Sigmoid colon (tissue), 7 donors: ENCODE measurements around the gene RNF223. TPM values are rescaled to one million over a fixed set of nuclear protein-coding genes. Genes with fewer than 3 reads are reported as not detected.

Source experiments
- DNase-seq: peaks from one replicate; pipeline ENCODE4 v3.0.0-alpha.2; 2019
- H3K27ac ChIP-seq, 4 donors: fragments of 200-600 bp; sonication (generic); one replicate each; pipeline ENCODE4 v1.5.1; 2016 to 2019; ENCODE audit warnings: mild to moderate bottlenecking in 1 of 4
- H3K27me3 ChIP-seq, 3 donors: fragments of 200-600 bp; sonication (generic); one replicate each; pipeline ENCODE4 v1.5.1; 2019; ENCODE audit warnings: mild to moderate bottlenecking in 1 of 3
- H3K36me3 ChIP-seq, 4 donors: fragments of 200-600 bp; sonication (generic); one replicate each; pipeline ENCODE4 v1.5.1; 2016 to 2019
- H3K4me1 ChIP-seq, 4 donors: fragments of 200-600 bp; sonication (generic); one replicate each; pipeline ENCODE4 v1.5.1; 2017 to 2019
- H3K4me3 ChIP-seq, 4 donors: fragments of 200-600 bp; sonication (generic); one replicate each; pipeline ENCODE4 v1.5.1; 2017 to 2019; ENCODE audit warnings: mild to moderate bottlenecking in 2 of 4, moderate library complexity in 1 of 4
- H3K9me3 ChIP-seq, 4 donors: fragments of 200-600 bp in 3 of 4; sonication (generic) in 3 of 4; one replicate each; pipeline versions ENCODE4 v1.5.1 to v1.6.1; 2013 to 2019
- EP300 ChIP-seq, 4 donors: sonication (generic); formaldehyde crosslinking; IDR thresholded peaks; one replicate each; pipeline ENCODE4 v1.6.1; 2017; ENCODE audit warnings: antibody characterized with exemption in 4 of 4
- POLR2A ChIP-seq, 2 donors: fragments of 450-650 bp; IDR thresholded peaks; one replicate each; pipeline ENCODE4 v1.6.1; 2016; ENCODE audit warnings: antibody characterized with exemption in 2 of 2, mild to moderate bottlenecking in 2 of 2, moderate library complexity in 2 of 2
- POLR2AphosphoS5 ChIP-seq, 4 donors: sonication (generic); formaldehyde crosslinking; IDR thresholded peaks; one replicate each; pipeline ENCODE4 v1.6.1; 2017; ENCODE audit warnings: antibody characterized with exemption in 4 of 4
- WGBS, 2 donors: extraction: QIAGEN DNeasy Blood & Tissue Kit; methylation state at CpG; one replicate each; pipeline ENCODE4 v1.1.7; 2013; 5-methylcytosine and 5-hydroxymethylcytosine counted together
- intact Hi-C: fragments of 100-400 bp; cut with DNase I; formaldehyde crosslinking; loops from one replicate; pipeline ENCODE4 v1.15.1; 2023
- polyA plus RNA-seq, 3 donors: library from polyadenylated mRNA; stranded (reverse); fragments of 200-250 nt; gene quantifications; one replicate each; pipeline ENCODE4 v1.2.3, GENCODE V29; 2013
- total RNA-seq, 4 donors: library from RNA; depleted of rRNA; stranded (reverse); fragments of >200 nt; gene quantifications; one replicate each; pipeline ENCODE4 v1.1.0, GENCODE V29; 2016
- TF ChIP-seq, protein P1 (sequence below), 4 experiments: fragments of 450-650 bp in 3 of 4; fragments of 200-600 bp in 1 of 4; IDR thresholded peaks; one replicate each; pipeline ENCODE4 v1.5.1; 2016 to 2019; ENCODE audit warnings: antibody characterized with exemption in 4 of 4, mild to moderate bottlenecking in 3 of 4, moderate library complexity in 2 of 4
- donor health status: healthy with polysubstance abuse.
- donor health status: Bipolar disorder and iron deficiency.
- donor health status: healthy.

RNF223 gene
- total and polyA plus RNA-seq, 7 donors = 0.60 to 3.7 (median 1.9) TPM; not detected in 4

DNA sequence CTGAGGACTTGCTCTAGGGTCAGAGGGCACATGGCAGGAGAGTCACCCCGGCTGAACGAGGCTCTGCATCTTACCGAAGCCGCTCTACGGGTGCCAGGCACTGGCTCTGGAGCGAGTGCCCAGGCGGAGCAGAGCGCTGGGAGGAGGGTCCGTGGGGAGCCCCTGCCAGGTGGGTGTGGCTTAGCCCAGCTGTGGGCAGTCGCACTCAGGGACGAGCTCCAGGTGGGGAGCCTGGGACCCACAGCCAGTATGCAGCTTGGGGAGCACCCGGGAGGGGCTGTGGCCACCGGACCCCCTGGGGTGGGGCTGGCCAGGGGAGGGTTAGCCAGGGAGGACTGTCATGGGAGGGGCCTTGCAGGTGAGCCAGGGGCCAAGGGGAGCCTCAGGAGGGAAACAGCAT is 50.4 kb downstream of the RNF223 start:
- no peak for DNase-seq
- H3K4me1 ChIP-seq = peaks cover 0 to 23% (median 23%) of the 10 kb centered on the region in 4 donors
- WGBS, 2 donors = 72 to 77% methylated on average over 13 of the region's 13 CpGs
- no peaks in the 10 kb centered on the region for H3K36me3 ChIP-seq
- H3K27me3 ChIP-seq = peaks cover 0 to 4% (median 0%) of the 10 kb centered on the region in 3 donors
- no peak overlapping the region for H3K4me3 ChIP-seq
- no peaks in the 10 kb centered on the region for H3K9me3 ChIP-seq
- no peak overlapping the region for H3K27ac ChIP-seq
- TF ChIP-seq POLR2A (IDR thresholded peaks at IDR 0.05) (no peak), POLR2AphosphoS5 (IDR thresholded peaks at IDR 0.05) (no peak), EP300 (IDR thresholded peaks at IDR 0.05) (no peak)
- TF ChIP-seq, protein P1, sequence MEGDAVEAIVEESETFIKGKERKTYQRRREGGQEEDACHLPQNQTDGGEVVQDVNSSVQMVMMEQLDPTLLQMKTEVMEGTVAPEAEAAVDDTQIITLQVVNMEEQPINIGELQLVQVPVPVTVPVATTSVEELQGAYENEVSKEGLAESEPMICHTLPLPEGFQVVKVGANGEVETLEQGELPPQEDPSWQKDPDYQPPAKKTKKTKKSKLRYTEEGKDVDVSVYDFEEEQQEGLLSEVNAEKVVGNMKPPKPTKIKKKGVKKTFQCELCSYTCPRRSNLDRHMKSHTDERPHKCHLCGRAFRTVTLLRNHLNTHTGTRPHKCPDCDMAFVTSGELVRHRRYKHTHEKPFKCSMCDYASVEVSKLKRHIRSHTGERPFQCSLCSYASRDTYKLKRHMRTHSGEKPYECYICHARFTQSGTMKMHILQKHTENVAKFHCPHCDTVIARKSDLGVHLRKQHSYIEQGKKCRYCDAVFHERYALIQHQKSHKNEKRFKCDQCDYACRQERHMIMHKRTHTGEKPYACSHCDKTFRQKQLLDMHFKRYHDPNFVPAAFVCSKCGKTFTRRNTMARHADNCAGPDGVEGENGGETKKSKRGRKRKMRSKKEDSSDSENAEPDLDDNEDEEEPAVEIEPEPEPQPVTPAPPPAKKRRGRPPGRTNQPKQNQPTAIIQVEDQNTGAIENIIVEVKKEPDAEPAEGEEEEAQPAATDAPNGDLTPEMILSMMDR (IDR thresholded peaks at IDR 0.05) = no peak
- intact Hi-C loops = loop anchor here (5.0 kb wide), 2 partner anchors 39 to 94 kb away; partner anchors contain the start of gene C1orf159

DNA sequence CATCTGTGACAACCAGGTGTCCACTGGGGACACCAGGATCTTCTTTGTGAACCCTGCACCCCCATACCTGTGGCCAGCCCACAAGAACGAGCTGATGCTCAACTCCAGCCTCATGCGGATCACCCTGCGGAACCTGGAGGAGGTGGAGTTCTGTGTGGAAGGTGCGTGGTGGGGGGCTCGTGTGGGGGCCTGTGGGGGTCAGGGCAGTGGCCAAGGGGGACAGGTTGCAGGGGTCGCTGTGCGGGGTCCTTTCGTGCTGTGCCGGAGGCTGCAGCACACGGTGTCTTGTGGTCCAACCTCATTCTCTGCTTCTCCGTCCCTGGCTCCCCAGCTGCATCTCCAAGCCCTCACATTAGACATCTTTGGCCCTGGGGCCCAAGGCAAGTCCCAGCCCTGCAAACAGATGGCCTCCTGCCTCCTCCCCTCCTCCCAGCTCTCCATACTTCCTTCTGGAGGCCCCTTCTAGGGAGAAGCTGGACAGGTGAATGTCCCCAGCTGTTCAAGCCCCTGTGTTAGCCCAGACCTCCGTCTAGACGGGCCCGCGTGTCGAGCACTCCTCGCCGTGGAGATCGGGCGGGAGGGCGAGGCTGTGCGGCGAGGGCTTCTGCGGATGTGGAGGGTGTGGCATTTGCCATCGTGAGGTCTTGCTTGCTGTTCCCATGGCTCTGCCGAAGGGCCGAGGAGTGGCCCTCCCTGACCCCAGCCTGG is 51.6 kb downstream of the RNF223 start:
- 83 to 90% methylated on average over 27 of the region's 27 CpGs for WGBS, 2 donors
- no peaks in the 10 kb centered on the region for H3K36me3 ChIP-seq
- H3K27ac ChIP-seq = no peak overlapping the region
- TF ChIP-seq, protein P1 (IDR thresholded peaks at IDR 0.05) = no peak
- TF ChIP-seq POLR2A (IDR thresholded peaks at IDR 0.05) = no peak
- no peak overlapping the region for H3K4me3 ChIP-seq
- DNase-seq = no peak
- intact Hi-C loops = loop anchor here (5.0 kb wide), 2 partner anchors 40 to 95 kb away; partner anchors contain the start of gene C1orf159
- H3K27me3 ChIP-seq = peaks cover 0 to 4% (median 0%) of the 10 kb centered on the region in 3 donors
- H3K9me3 ChIP-seq = no peaks in the 10 kb centered on the region
- peaks cover 0 to 23% (median 23%) of the 10 kb centered on the region in 4 donors for H3K4me1 ChIP-seq

DNA sequence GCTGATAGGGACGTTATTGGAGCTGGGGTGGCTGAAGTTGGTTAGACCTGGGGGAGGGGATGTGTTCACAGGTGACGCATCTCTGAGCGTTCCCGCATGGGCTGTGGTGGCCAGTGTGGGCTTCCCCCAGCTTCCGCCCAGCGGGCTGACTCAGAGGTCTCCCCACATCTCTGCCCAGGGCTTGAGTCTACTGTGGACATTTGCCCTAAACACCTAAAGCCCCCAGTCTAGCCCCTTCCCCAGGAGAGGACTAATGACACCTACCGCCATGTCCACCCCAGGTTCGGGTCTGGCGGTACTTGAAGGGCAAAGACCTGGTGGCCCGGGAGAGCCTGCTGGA is 52.2 kb downstream of the RNF223 start:
- no peak for DNase-seq
- no peak overlapping the region for H3K4me3 ChIP-seq
- H3K27ac ChIP-seq = no peak overlapping the region
- H3K9me3 ChIP-seq = no peaks in the 10 kb centered on the region
- H3K36me3 ChIP-seq = no peaks in the 10 kb centered on the region
- no peak for TF ChIP-seq POLR2A (IDR thresholded peaks at IDR 0.05)
- no peak for TF ChIP-seq EP300 (IDR thresholded peaks at IDR 0.05)
- TF ChIP-seq, protein P1 (IDR thresholded peaks at IDR 0.05) = no peak
- TF ChIP-seq POLR2AphosphoS5 (IDR thresholded peaks at IDR 0.05) = no peak
- intact Hi-C loops = loop anchor here (2.0 to 5.0 kb wide), 3 partner anchors 19 to 95 kb away; partner anchors contain the start of gene C1orf159
- H3K27me3 ChIP-seq = peaks cover 0 to 4% (median 0%) of the 10 kb centered on the region in 3 donors
- 87 to 92% methylated on average over 10 of the region's 10 CpGs for WGBS, 2 donors
- H3K4me1 ChIP-seq = peaks cover 0 to 23% (median 23%) of the 10 kb centered on the region in 4 donors

DNA sequence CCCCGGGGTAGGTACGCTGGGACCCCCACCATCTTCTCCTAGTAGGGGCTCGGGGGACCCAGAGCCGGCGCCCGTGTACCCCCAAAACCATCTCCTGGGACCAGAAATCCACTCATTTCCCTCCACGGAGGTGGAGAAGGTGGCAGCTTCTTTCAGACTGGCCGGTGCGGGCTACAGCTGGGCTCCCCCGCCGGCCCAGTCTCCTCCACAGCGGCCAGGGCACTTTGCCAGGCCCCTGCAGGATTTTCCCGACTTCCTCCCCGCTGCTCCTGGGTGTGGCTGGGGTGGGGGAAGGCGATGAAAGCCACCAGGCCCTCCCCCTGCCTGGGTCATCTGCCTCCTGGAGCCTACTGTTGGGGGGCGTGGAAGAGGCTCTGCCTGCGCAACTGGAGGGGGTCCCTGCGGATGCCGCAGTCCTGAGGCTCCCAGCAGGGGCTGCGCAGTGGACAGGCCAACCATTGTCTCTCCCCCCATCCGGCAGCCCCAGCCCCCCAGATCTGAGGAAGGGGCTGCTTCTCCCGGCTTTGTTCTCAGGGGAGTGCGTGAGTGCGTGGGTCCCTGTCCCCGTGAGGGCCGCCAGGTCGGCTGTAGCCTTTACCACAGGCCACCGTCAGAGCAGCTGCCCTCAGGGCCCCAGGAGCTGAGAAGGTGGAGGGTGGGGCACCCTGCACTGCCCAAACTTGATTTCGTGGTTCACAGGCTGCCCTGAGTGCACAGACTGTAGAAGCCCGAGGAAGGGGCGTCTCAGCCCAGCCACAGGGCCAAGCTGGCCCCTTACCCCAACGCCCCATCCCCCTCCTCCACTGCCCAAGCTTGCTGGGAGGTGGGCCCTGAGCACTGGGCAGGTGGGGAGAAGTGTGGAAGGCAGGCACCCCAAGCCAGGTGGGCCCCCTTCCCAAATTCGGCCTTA is 52.8 kb downstream of the RNF223 start:
- 10 to 32% methylated on average over 33 of the region's 33 CpGs for WGBS, 2 donors
- peaks cover 0 to 23% (median 23%) of the 10 kb centered on the region in 4 donors for H3K4me1 ChIP-seq
- DNase-seq = peak; percentile 83
- H3K27me3 ChIP-seq = peaks cover 0 to 4% (median 0%) of the 10 kb centered on the region in 3 donors
- no peaks in the 10 kb centered on the region for H3K36me3 ChIP-seq
- no peaks in the 10 kb centered on the region for H3K9me3 ChIP-seq
- intact Hi-C loops = loop anchor here (2.0 to 5.0 kb wide), 3 partner anchors 20 to 96 kb away; partner anchors contain the start of gene C1orf159
- peak overlapping the region in 1 of 4 donors; percentile 90 for H3K27ac ChIP-seq
- TF ChIP-seq POLR2AphosphoS5 (IDR thresholded peaks at IDR 0.05) = peak in 2 of 4 donors; percentile 12 to 17
- TF ChIP-seq, protein P1 (IDR thresholded peaks at IDR 0.05) = no peak
- peak overlapping the region; percentile 43 to 91 (median 85) for H3K4me3 ChIP-seq

Other genes starting within 250 kb of the RNF223 start
- 1 to 10 TPM; 2.1 to 4.6 (median 4.2) TPM for gene SAMD11, start 150.4 kb downstream of the RNF223 start, total RNA-seq
- 1 to 10 TPM in 2 of 3 donors, under 1 TPM in 1; 0.60 to 4.9 (median 3.7) TPM for gene SAMD11, start 150.4 kb downstream of the RNF223 start, polyA plus RNA-seq
- 10 to 100 TPM; 26.0 to 32.6 (median 27.8) TPM for gene NOC2L, start 115.0 kb downstream of the RNF223 start, total RNA-seq
- gene NOC2L, start 115.0 kb downstream of the RNF223 start, polyA plus RNA-seq = 10 to 100 TPM; 25.4 to 81.6 (median 25.8) TPM
- gene KLHL17, start 113.7 kb downstream of the RNF223 start, total RNA-seq = 10 to 100 TPM in 1 of 4 donors, 1 to 10 TPM in 3; 4.5 to 10.5 (median 5.1) TPM
- gene KLHL17, start 113.7 kb downstream of the RNF223 start, polyA plus RNA-seq = 10 to 100 TPM in 1 of 3 donors, 1 to 10 TPM in 1, under 1 TPM in 1; 0.69 to 10.8 (median 1.2) TPM
- not detected for gene PLEKHN1, start 107.8 kb downstream of the RNF223 start, total RNA-seq
- gene PLEKHN1, start 107.8 kb downstream of the RNF223 start, polyA plus RNA-seq = 1 to 10 TPM in 1 of 3 donors, under 1 TPM in 1, not detected in 1; 0.46 to 1.5 TPM
- gene PERM1, start 92.2 kb downstream of the RNF223 start, total RNA-seq = under 1 TPM in 1 of 4 donors, not detected in 3; under 0.01 TPM
- gene PERM1, start 92.2 kb downstream of the RNF223 start, polyA plus RNA-seq = under 1 TPM in 2 of 3 donors, not detected in 1; 0.16 to 0.69 TPM
- gene HES4, start 74.2 kb downstream of the RNF223 start, total RNA-seq = 10 to 100 TPM; 25.0 to 65.1 (median 27.9) TPM
- 10 to 100 TPM in 1 of 3 donors, 1 to 10 TPM in 2; 1.2 to 15.7 (median 4.6) TPM for gene HES4, start 74.2 kb downstream of the RNF223 start, polyA plus RNA-seq
- 10 to 100 TPM; 49.4 to 81.1 (median 68.8) TPM for gene ISG15, start 60.8 kb downstream of the RNF223 start, total RNA-seq
- gene ISG15, start 60.8 kb downstream of the RNF223 start, polyA plus RNA-seq = 100 to 1,000 TPM in 2 of 3 donors, 10 to 100 TPM in 1; 78.7 to 357 (median 241) TPM
- gene AGRN, start 54.2 kb downstream of the RNF223 start, total RNA-seq = 10 to 100 TPM in 2 of 4 donors, 1 to 10 TPM in 2; 3.9 to 23.3 (median 10.3) TPM
- gene AGRN, start 54.2 kb downstream of the RNF223 start, polyA plus RNA-seq = 10 to 100 TPM in 1 of 3 donors, 1 to 10 TPM in 2; 2.8 to 54.4 (median 3.0) TPM
- 10 to 100 TPM in 2 of 4 donors, 1 to 10 TPM in 2; 7.9 to 13.8 (median 10.4) TPM for gene C1orf159, start 41.8 kb upstream of the RNF223 start, total RNA-seq
- 10 to 100 TPM in 1 of 3 donors, 1 to 10 TPM in 2; 6.6 to 25.3 (median 6.9) TPM for gene C1orf159, start 41.8 kb upstream of the RNF223 start, polyA plus RNA-seq
- not detected for gene TTLL10, start 99.6 kb upstream of the RNF223 start, total RNA-seq
- under 1 TPM; 0.46 to 0.70 (median 0.60) TPM for gene TTLL10, start 99.6 kb upstream of the RNF223 start, polyA plus RNA-seq
- gene TNFRSF18, start 132.3 kb upstream of the RNF223 start, total RNA-seq = under 1 TPM in 1 of 4 donors, not detected in 3; 0.71 TPM
- gene TNFRSF18, start 132.3 kb upstream of the RNF223 start, polyA plus RNA-seq = 1 to 10 TPM in 2 of 3 donors, not detected in 1; 1.2 to 3.9 TPM
- 1 to 10 TPM in 1 of 4 donors, under 1 TPM in 1, not detected in 2; 0.95 to 1.8 TPM for gene TNFRSF4, start 139.8 kb upstream of the RNF223 start, total RNA-seq
- 1 to 10 TPM; 1.2 to 8.6 (median 1.2) TPM for gene TNFRSF4, start 139.8 kb upstream of the RNF223 start, polyA plus RNA-seq
- 10 to 100 TPM; 73.4 to 95.6 (median 81.9) TPM for gene SDF4, start 157.7 kb upstream of the RNF223 start, total RNA-seq
- gene SDF4, start 157.7 kb upstream of the RNF223 start, polyA plus RNA-seq = 100 to 1,000 TPM in 1 of 3 donors, 10 to 100 TPM in 2; 33.0 to 181 (median 40.2) TPM
- gene B3GALT6, start 157.9 kb upstream of the RNF223 start, total RNA-seq = 10 to 100 TPM in 2 of 4 donors, 1 to 10 TPM in 2; 8.6 to 12.5 (median 10.3) TPM
- gene B3GALT6, start 157.9 kb upstream of the RNF223 start, polyA plus RNA-seq = 1 to 10 TPM; 1.8 to 9.6 (median 2.5) TPM
- 1 to 10 TPM in 2 of 4 donors, not detected in 2; 1.9 to 5.7 TPM for gene C1QTNF12, start 172.4 kb upstream of the RNF223 start, total RNA-seq
- gene C1QTNF12, start 172.4 kb upstream of the RNF223 start, polyA plus RNA-seq = 10 to 100 TPM; 17.6 to 28.7 (median 23.4) TPM
- 10 to 100 TPM; 33.1 to 44.3 (median 34.0) TPM for gene UBE2J2, start 199.5 kb upstream of the RNF223 start, total RNA-seq
- 10 to 100 TPM; 32.4 to 63.6 (median 54.6) TPM for gene UBE2J2, start 199.5 kb upstream of the RNF223 start, polyA plus RNA-seq
- 1 to 10 TPM; 1.2 to 5.0 (median 3.2) TPM for gene SCNN1D, start 206.1 kb upstream of the RNF223 start, total RNA-seq
- gene SCNN1D, start 206.1 kb upstream of the RNF223 start, polyA plus RNA-seq = 1 to 10 TPM in 1 of 3 donors, under 1 TPM in 1, not detected in 1; under 0.01 to 3.2 TPM
- 10 to 100 TPM; 21.4 to 57.1 (median 33.4) TPM for gene ACAP3, start 233.6 kb upstream of the RNF223 start, total RNA-seq
- gene ACAP3, start 233.6 kb upstream of the RNF223 start, polyA plus RNA-seq = 10 to 100 TPM in 1 of 3 donors, 1 to 10 TPM in 2; 7.2 to 41.8 (median 8.3) TPM
- gene PUSL1, start 234.3 kb upstream of the RNF223 start, total RNA-seq = 10 to 100 TPM; 15.7 to 24.0 (median 20.4) TPM
- gene PUSL1, start 234.3 kb upstream of the RNF223 start, polyA plus RNA-seq = 10 to 100 TPM; 12.6 to 22.3 (median 12.7) TPM